HepG2 (cell line): ENCODE data around the gene SEC11A.

ENCODE experiments used
- CHD2 ChIP-seq: IDR thresholded peaks from 2 replicates; pipeline ENCODE4 v1.6.1; 2011; ENCODE audit warnings: low read depth, low read length, improper control_type of control experiment
- EZH2 ChIP-seq: conservative IDR thresholded peaks from 2 replicates; pipeline ENCODE4 v1.6.1; 2012; ENCODE audit warnings: mild to moderate bottlenecking, low read depth, low read length, moderate library complexity
- SRF ChIP-seq: IDR thresholded peaks from 2 replicates; pipeline ENCODE4 v1.6.1; 2011; ENCODE audit warnings: mild to moderate bottlenecking, low read depth, low read length, moderate library complexity

GRCh38 chr15:84750583-84751092 is 34.7 kb upstream of the SEC11A start:
- TF ChIP-seq EZH2 (no peak), CHD2 (no peak), SRF (no peak)
